MCF 10A (cell line): ENCODE measurements around the gene MEGF9. TPM values are rescaled to one million over a fixed set of nuclear protein-coding genes. Genes with fewer than 3 reads are reported as not detected.

ENCODE experiments used
- BruUV-seq: library from RNA; stranded (reverse); fragments of 400-500 nt; replicated peaks from 2 replicates; lab custom pipeline; 2021; lab: Mats Ljungman, UMichigan
- CTCF ChIA-PET: fragments of 300-600 bp; sonication (Branson Sonifier 250); formaldehyde crosslinking; extraction: SDS; loops from one replicate; lab custom pipeline; 2021; ENCODE audit warnings: antibody characterized with exemption, inconsistent platforms; lab: Yijun Ruan, JAX
- POLR2A ChIA-PET: fragments of 300-600, 350-650 bp; sonication (Branson Sonifier 250); formaldehyde crosslinking; extraction: SDS; loops from one replicate; lab custom pipeline; 2020; ENCODE audit warnings: antibody characterized with exemption, inconsistent platforms; lab: Yijun Ruan, JAX
- DNase-seq: peaks from one replicate; pipeline ENCODE4 v3.0.0-alpha.2; 2018; ENCODE audit not compliant: unreplicated experiment
- H3K27ac Mint-ChIP-seq: one replicate; pipeline ENCODE4 v1.8.0; 2022; ENCODE audit warnings: mild to moderate bottlenecking, low read depth, mixed read lengths; ENCODE audit not compliant: unreplicated experiment
- H3K27me3 Mint-ChIP-seq: one replicate; pipeline ENCODE4 v1.8.0; 2022; ENCODE audit warnings: mixed read lengths; ENCODE audit not compliant: insufficient read depth, unreplicated experiment
- H3K36me3 Mint-ChIP-seq: one replicate; pipeline ENCODE4 v1.8.0; 2022; ENCODE audit warnings: mild to moderate bottlenecking, moderate library complexity, mixed read lengths; ENCODE audit not compliant: insufficient read depth, unreplicated experiment
- H3K4me1 Mint-ChIP-seq: one replicate; pipeline ENCODE4 v1.8.0; 2022; ENCODE audit warnings: mixed read lengths; ENCODE audit not compliant: insufficient read depth, unreplicated experiment
- H3K4me3 Mint-ChIP-seq: one replicate; pipeline ENCODE4 v1.8.0; 2022; ENCODE audit warnings: mild to moderate bottlenecking, moderate library complexity, mixed read lengths; ENCODE audit not compliant: unreplicated experiment
- H3K9me3 Mint-ChIP-seq: one replicate; pipeline ENCODE4 v1.8.0; 2022; ENCODE audit warnings: mixed read lengths; ENCODE audit not compliant: unreplicated experiment
- intact Hi-C: fragments of 100-400 bp; cut with micrococcal nuclease; formaldehyde crosslinking; loops from 2 replicates; pipeline ENCODE4 v1.14.1; 2022
- total RNA-seq: library from RNA; stranded (reverse); gene quantifications from 2 replicates; pipeline ENCODE4 v1.2.3, GENCODE V29; 2022
- TF ChIP-seq, protein P1 (sequence below): fragments of 200-600 bp; IDR thresholded peaks from one replicate; pipeline ENCODE4 v1.8.0; 2022; ENCODE audit warnings: antibody characterized with exemption, mild to moderate bottlenecking; ENCODE audit not compliant: unreplicated experiment

MEGF9 gene
- total RNA-seq, 1 experiment from 2014 or later, result 5.7 TPM

DNA sequence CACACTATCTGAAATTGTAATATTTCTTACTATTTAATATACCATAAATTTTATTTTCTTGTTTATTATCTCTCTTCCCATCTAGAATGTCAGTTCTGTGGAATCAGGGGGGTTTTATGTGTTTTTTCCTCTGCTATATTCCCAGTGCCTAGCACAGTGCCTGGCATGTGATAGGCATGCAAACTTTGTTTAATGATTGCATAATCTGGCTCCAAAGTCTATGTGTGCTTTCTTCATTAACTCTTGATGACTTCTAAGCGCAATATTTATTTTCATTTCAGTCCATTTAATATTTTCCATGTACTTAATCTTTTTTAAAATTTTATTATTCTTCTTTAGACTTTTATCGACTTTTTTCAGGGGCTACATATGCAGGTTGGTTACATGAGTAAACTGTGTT lies 73.9 kb downstream of the MEGF9 start:
- TF ChIP-seq, protein P1, sequence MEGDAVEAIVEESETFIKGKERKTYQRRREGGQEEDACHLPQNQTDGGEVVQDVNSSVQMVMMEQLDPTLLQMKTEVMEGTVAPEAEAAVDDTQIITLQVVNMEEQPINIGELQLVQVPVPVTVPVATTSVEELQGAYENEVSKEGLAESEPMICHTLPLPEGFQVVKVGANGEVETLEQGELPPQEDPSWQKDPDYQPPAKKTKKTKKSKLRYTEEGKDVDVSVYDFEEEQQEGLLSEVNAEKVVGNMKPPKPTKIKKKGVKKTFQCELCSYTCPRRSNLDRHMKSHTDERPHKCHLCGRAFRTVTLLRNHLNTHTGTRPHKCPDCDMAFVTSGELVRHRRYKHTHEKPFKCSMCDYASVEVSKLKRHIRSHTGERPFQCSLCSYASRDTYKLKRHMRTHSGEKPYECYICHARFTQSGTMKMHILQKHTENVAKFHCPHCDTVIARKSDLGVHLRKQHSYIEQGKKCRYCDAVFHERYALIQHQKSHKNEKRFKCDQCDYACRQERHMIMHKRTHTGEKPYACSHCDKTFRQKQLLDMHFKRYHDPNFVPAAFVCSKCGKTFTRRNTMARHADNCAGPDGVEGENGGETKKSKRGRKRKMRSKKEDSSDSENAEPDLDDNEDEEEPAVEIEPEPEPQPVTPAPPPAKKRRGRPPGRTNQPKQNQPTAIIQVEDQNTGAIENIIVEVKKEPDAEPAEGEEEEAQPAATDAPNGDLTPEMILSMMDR, result no peak
- H3K4me1 Mint-ChIP-seq, result no peaks in the 10 kb centered on the region
- DNase-seq, result no peak
- no peak overlapping the region for H3K27ac Mint-ChIP-seq
- peaks cover 4% of the 10 kb centered on the region for H3K9me3 Mint-ChIP-seq
- no peak overlapping the region for H3K4me3 Mint-ChIP-seq
- CTCF ChIA-PET, result no interaction called here
- no peaks in the 10 kb centered on the region for H3K27me3 Mint-ChIP-seq
- no TSS peak for BruUV-seq
- H3K36me3 Mint-ChIP-seq, result no peaks in the 10 kb centered on the region
- intact Hi-C loops, result no loop called here
- POLR2A ChIA-PET, result no interaction called here

DNA sequence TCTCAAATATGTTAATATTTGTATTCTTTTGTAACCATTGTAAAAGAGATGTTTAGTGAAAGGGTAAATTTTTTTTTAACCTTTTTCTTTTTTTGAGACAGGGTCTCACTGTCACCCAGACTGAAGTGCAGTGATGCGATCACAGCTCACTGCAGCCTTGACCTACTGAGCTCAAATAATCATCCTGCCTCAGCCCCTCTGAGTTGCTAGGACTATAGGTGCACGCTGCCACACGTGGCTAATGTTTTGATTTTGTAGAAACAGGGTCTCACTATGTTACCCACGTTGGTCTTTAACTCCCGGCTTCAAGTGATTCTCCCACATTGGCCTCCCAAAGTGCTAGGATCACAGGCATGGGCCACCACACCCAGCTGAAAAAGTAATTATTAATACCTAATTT lies 76.4 kb downstream of the MEGF9 start:
- no TSS peak for BruUV-seq

DNA sequence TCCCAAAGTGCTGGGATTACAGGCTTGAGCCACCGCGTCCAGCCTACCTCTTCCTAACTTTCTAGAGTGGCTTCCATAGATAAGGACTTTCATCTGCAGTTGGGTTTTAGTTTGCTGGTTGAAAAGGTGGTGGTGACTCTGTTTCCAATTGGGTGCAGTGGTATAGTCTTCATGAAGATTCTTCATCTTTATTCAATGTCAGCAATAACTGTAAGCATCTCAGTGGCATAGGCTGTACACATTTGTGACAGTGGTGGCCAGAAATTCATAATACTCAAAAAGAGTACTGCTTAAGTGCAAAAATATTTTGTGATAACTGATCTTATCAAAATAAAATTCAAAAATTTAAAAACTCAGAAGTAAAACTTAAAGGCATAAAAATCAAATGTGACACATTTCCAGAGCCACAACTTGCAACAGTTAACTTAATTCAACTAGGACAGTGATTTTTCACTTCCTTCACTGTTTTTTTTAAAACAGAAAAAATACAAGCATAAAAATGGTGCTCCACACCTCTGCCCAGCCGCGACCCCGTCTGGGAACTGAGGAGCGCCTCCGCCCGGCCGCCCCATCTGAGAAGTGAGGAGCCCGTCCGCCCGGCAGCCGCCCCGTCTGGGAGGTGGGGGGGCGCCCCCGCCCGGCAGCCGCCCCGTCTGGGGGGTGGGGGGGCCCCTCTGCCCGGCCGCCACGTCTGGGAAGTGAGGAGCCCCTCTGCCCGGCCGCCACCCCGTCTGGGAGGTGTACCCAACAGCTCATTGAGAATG lies 77.9 kb downstream of the MEGF9 start:
- DNase-seq, result no peak
- Mint-ChIP-seq H3K36me3 (peaks cover 6% of the 10 kb centered on the region), H3K27me3 (no peaks in the 10 kb centered on the region), H3K9me3 (peaks cover 9% of the 10 kb centered on the region), H3K4me1 (no peaks in the 10 kb centered on the region), H3K27ac (no peak overlapping the region), H3K4me3 (no peak overlapping the region)
- CTCF ChIA-PET, result no interaction called here
- BruUV-seq, result no TSS peak
- intact Hi-C loops, result no loop called here
- POLR2A ChIA-PET, result interaction anchor here (0.5 to 0.6 kb wide), 2 partner anchors 37 to 1182 kb away, joined by 3 to 5 read pairs; no protein-coding TSS in a partner anchor
- TF ChIP-seq, protein P1, result no peak

More for the DNA sequence above, 76.4 kb downstream of the MEGF9 start:
- no peak overlapping the region for H3K27ac Mint-ChIP-seq
- ChIA-PET CTCF (interaction anchor here (1.0 kb wide), 1 partner anchor 18 kb away, joined by 3 read pairs; no protein-coding TSS in a partner anchor), POLR2A (interaction anchor here (0.7 to 1.7 kb wide), 2 partner anchors 14 to 75 kb away, joined by 3 to 7 read pairs; no protein-coding TSS in a partner anchor)
- H3K27me3 Mint-ChIP-seq, result no peaks in the 10 kb centered on the region
- TF ChIP-seq, protein P1, result no peak
- H3K4me1 Mint-ChIP-seq, result no peaks in the 10 kb centered on the region
- peaks cover 6% of the 10 kb centered on the region for H3K36me3 Mint-ChIP-seq
- H3K9me3 Mint-ChIP-seq, result peaks cover 9% of the 10 kb centered on the region
- no peak for DNase-seq
- intact Hi-C loops, result no loop called here
- H3K4me3 Mint-ChIP-seq, result no peak overlapping the region

DNA sequence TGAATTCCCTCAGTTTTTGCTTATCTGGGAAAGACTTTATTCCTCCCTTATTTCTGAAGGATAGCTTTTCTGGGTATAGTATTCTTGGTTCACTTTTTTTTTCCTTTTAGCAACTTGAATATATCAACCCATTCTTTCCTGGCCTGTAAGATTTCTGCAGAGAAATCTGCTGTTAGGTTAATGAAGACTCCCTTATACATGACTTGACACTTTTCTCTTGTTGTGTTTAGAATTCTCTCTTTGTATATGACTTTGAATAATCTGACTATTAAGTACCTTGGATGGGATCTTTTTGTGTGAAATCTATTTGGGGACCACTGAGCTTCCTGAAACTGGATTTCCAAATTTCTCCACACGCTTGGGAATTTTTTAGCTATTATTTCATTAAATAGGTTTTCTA lies 79.3 kb downstream of the MEGF9 start:
- no TSS peak for BruUV-seq
- peaks cover 6% of the 10 kb centered on the region for H3K36me3 Mint-ChIP-seq
- peaks cover 9% of the 10 kb centered on the region for H3K9me3 Mint-ChIP-seq
- H3K27ac Mint-ChIP-seq, result no peak overlapping the region
- intact Hi-C loops, result no loop called here
- peaks cover 3% of the 10 kb centered on the region for H3K4me1 Mint-ChIP-seq
- ChIA-PET POLR2A (interaction anchor here (0.6 to 0.9 kb wide), 3 partner anchors 15 to 1247 kb away, joined by 3 read pairs; no protein-coding TSS in a partner anchor), CTCF (no interaction called here)
- TF ChIP-seq, protein P1, result no peak
- no peak overlapping the region for H3K4me3 Mint-ChIP-seq
- H3K27me3 Mint-ChIP-seq, result no peaks in the 10 kb centered on the region
- DNase-seq, result no peak
